Fibroblast of upper back skin (primary cell): Measurements from ENCODE around the gene DAGLA.

ENCODE experiments used
- DNase-seq: peaks from one replicate; pipeline ENCODE4 v3.0.0-alpha.2; 2013

Gene DAGLA

GRCh38 chr11:61731952-61732675 is 51.9 kb downstream of the DAGLA start:
- no peak for DNase-seq

- no peak for DNase-seq
These were observed 52.5 kb downstream of the DAGLA start for GRCh38 chr11:61732705-61733104.

GRCh38 chr11:61733120-61733978 is 53.2 kb downstream of the DAGLA start:
- peak; percentile 75 for DNase-seq

- DNase-seq: no peak
These were observed 54.6 kb downstream of the DAGLA start for GRCh38 chr11:61734767-61735166.

GRCh38 chr11:61735391-61735790 is 55.2 kb downstream of the DAGLA start:
- no peak for DNase-seq

GRCh38 chr11:61736310-61736709 is 56.1 kb downstream of the DAGLA start:
- no peak for DNase-seq

GRCh38 chr11:61737131-61737530 is 56.9 kb downstream of the DAGLA start:
- no peak for DNase-seq

GRCh38 chr11:61737636-61738386 is 57.6 kb downstream of the DAGLA start:
- no peak for DNase-seq

- no peak for DNase-seq
These were observed 58.6 kb downstream of the DAGLA start for GRCh38 chr11:61738776-61739175.

GRCh38 chr11:61739413-61739812 is 59.2 kb downstream of the DAGLA start:
- DNase-seq: no peak

GRCh38 chr11:61739966-61740365 is 59.8 kb downstream of the DAGLA start:
- DNase-seq: no peak

GRCh38 chr11:61742391-61742790 is 62.2 kb downstream of the DAGLA start:
- no peak for DNase-seq

- no peak for DNase-seq
These were observed 63.4 kb downstream of the DAGLA start for GRCh38 chr11:61743486-61744095.

GRCh38 chr11:61744181-61744580 is 64.0 kb downstream of the DAGLA start:
- no peak for DNase-seq

GRCh38 chr11:61744609-61745156 is 64.5 kb downstream of the DAGLA start:
- DNase-seq: no peak

- DNase-seq: no peak
These were observed 65.7 kb downstream of the DAGLA start for GRCh38 chr11:61745781-61746441.

- no peak for DNase-seq
These were observed 66.4 kb downstream of the DAGLA start for GRCh38 chr11:61746442-61747191.

GRCh38 chr11:61747192-61747966 is 67.2 kb downstream of the DAGLA start:
- DNase-seq: peak; percentile 56

GRCh38 chr11:61747967-61748285 is 67.7 kb downstream of the DAGLA start:
- DNase-seq: no peak

- no peak for DNase-seq
These were observed 69.5 kb downstream of the DAGLA start for GRCh38 chr11:61749591-61750217.
